Measurements from ENCODE around the gene MRPL34.
A peak's percentile ranks its signal among the peaks of the same experiment; 100 is the strongest.

The MRPL34 gene

DNA sequence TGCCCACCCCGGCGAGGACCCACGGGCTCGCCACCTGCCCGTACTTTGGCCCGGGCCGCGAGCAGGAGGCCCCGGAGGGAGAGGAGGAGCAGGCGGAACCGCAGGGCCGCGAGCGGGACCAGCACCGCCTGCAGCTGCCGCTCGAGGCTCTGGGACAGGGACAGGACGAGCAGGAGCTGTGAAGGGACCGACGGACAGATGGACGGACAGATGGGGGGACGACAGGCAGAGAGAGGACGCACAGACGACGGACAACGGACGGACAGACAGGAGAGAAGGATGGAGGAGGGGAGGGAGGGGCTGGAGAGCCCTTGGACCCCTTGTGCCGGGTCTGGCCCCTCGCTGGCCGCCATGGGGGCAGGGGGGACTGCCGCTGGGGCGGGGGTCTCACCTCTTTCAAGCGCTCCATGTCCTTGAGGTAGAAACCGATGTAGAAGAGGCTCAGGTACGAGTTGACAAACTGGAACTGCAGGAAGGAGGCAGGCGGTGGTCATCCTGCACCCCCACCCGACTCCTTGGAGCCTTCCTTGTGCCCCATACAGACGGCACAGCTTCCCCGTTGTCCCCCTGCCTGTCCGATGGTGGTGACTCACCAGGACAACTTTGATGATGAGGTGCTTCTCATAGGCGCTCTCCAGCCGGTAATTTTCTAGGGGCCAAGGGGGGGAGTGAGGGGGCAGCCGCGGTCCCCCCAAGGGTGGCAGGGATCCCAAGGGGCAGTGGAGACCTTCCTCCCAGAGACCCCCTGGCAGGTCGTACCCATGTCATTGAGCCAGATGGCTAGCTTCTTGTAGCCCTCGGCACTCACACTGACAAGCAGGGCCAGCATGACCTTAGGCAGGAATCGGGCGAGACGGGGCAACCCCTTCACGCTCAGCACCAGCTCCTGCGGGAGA lies 23.9 kb downstream of the MRPL34 start:
- DNase-seq: no peak

DNA sequence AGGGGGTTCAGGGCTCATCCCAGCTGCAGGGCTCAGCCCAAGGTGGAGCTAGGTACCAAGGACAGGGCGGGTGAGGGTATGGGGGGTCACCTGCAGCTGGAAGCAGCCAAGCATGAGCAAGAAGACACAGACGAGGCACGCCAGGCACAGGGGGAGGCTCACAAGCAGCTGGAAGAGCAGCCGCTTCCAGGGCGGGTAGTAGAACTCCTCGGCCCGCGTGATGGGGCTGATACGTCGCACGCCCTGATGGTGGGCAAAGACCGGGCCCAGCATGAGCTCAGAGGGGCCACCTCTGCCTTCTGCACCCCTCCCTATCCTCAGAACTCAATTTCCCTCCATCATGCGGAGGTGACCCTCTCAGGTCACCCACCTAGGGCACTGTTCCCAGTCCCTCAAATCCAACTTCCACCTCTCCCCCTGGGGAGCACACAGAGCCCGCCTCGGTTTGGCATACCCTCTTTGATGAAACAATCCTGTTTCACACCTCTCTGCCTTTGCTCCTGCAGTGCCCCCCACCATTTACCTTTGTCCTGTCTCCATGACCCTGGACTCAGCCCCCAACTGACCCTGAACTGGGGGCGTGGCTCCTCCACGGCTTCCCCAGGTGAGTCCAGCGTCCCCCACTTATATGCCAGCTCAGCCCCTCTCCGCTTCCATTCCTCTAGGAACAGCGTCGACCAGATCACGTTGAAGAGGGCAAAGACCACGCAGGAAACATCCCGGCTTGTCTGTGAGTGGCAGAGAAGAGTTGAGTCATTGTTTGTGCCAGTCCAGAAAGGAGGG lies 24.8 kb downstream of the MRPL34 start:
- DNase-seq: no peak

DNA sequence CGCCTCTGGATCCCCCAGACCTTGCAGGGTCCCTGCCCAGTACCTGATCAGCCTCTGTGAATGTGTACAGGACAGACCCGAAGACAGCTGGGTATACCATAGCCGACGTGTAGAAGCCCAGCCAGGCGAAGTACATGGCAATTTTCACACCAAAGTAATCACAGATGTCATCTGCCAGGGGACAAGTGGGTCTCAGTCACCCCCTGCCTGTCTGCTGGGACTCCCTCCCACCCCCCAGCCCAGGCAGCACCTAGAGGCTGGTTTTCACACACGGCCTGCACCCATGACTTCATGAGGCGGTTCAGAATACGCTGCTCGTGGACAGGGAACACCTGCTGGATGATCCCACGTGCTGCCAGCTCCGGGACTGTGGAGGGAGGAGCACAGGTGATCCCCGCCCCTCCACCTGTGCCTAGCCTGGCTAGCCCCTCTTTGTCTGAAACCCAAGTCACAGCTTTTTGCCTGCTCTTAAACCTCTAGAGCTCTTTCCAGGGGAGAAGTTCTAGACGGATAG lies 25.4 kb downstream of the MRPL34 start:
- DNase-seq: no peak

DNA sequence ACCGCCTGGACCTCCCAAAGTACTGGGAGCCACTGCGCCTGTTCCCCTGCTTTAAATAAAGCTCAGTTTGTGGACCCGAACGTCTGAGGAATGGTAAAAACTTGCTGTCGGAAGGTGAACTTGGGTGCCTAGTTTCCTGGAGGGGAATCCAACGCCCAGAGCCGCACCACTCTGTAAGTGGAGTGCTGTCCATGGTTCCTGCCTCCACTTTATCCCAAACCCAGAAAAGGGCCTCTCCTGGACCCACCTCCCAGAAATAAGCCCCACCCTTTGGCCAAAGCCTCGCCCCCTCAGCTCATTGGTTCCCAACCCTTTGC lies 26.6 kb downstream of the MRPL34 start:
- no peak for DNase-seq

DNA sequence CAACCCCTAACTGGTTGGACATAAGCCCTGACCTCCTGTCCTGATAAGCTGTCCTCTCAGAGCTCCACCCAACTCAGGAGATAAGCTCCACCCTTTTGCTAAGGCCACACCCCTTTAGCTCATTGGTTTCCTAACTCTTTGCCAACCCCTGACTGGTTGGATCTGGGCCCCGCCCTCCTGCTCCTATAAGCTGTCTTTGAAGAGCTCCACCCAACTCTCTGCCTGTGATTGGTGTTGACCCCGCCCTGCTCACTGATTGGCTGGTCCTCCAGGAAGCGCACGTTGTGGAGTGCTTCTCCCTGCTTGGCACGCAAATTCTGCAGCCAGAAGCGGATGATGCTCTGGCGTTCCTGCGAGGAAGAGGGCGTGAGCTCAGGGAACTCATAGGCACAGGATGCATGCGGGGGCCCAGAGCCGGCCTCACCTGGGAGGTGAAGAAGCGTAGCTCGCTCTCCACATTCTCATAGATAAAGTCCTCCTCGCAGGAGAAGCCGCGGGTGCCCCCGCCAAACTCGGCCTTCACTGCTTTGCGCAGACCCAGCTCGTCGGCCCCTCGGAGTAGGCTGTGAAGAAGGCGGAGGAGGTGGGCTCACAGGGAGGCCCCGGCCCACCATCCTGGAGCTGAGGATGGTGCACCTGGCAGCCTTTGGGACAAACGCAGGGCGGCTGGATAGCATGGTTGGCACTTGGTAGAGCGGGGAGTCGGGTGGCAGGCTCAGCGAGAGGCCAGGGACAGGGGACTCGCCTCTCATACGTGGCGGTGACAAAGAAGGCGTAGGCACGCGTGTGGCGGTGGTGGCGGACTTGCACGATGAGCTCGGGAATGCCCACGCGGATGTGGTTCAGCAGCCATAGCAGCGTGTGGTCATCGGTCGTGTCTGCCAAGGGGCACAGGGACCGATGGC lies 27.3 kb downstream of the MRPL34 start:
- peak; percentile 37 for DNase-seq

DNA sequence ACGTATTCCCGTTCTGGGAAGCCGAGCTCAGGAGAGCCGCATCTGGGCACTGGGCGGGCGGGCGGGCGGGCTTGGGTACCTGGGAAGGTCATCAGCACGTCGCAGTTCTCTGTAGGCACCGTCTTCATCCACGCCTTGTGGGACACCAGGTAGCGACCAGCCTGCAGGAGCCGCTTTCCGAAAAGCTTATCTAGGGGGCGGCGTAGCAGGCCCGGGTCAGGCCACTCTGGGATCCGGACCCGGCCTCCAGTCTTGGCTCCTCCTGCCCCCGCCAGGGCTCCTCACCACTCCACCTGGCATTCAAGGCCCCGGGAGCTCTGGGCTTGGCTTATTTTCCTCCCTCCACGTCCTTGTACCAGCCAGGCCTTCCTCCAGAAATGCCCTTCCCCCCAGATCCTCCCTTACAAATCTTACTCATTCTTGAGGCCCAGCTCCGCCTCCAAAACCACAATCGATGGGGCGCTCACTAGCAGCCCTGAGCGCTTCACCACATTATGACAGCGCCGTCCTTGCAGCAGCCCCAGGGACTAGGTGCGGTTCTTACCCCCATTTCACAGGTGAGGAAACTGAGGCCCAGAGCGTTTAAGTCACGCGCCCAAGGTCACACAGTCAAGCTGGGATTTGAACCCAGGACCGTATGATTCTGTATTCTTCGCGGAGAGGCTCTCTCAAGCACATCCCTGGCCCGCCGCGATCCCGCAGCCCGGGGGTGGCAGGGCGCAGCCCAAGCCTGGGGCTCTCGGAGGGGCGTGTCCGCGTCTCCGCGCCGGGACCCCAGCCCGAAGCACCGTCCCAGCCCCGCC lies 28.1 kb downstream of the MRPL34 start:
- no peak for DNase-seq

DNA sequence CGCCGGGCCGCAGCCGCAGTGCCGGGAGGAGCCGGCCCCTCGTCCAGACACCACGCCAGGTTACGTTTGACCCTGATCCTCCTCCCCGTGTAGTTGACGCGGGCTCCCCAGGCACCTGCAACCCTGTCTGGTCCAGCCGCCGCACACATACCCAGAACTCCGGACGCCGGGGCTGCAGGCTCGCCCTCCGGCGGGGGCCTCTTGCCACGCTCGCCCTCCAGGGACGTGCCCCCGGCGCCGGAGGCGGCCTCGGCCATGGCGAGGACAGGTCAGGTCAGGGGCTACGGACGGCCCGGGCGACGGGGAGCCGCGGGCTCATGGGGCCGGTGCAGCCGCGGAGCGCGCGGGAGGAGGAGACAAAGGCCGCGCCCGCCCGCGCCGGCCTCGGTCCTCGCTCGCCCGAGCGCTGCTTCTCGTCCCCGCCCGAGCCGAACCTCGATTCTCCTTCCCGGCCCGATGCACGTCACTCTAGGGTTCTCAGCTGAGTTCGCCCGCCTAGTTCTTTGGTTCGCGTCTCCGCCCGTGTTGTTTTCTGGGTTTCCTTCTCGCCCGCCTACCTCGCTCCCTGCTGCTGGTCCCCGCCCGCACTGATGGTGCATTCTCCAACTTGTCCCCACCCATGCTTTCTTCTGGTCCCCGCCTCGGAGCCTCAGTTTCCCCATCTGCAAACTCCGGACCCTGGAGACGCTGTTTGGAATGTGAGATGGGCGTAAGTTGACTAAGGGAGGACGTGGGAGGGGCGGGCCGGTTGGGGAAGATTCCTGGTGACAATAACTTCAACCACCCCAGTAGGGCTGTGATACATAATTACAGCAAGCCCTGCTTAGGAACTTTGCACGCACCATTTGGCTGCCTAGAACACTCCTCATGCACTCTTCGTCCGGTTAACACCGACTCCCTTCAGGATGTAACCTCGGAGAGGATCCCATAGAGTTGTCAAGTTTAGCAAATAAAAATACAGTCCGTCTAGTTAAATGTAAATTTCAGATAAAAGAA lies 29.0 kb downstream of the MRPL34 start, which contains the start of gene ANO8:
ANO8 (minus strand) TSS at position 442 of the 996 bp plus-strand sequence; CDS start at position 257, 185 bp downstream.
- peak; percentile 96 for DNase-seq

DNA sequence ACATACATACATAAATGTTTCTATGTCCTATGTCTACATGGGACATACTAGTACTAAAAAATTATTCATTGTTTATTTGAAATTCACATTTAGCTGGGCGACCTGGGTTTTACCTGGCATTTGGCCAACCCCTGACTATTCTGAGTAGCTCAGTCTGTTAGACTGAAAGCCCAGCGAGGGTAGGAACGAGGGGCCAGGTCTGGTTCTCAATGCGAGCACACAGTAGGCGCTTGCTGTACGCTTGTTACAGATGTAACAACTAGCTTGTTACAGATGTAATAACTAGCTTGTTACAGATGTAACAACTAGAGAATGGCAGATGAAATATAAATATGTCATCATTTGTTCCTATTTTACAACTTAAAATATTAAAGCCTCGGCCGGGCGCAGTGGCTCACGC lies 29.9 kb downstream of the MRPL34 start:
- no peak for DNase-seq

DNA sequence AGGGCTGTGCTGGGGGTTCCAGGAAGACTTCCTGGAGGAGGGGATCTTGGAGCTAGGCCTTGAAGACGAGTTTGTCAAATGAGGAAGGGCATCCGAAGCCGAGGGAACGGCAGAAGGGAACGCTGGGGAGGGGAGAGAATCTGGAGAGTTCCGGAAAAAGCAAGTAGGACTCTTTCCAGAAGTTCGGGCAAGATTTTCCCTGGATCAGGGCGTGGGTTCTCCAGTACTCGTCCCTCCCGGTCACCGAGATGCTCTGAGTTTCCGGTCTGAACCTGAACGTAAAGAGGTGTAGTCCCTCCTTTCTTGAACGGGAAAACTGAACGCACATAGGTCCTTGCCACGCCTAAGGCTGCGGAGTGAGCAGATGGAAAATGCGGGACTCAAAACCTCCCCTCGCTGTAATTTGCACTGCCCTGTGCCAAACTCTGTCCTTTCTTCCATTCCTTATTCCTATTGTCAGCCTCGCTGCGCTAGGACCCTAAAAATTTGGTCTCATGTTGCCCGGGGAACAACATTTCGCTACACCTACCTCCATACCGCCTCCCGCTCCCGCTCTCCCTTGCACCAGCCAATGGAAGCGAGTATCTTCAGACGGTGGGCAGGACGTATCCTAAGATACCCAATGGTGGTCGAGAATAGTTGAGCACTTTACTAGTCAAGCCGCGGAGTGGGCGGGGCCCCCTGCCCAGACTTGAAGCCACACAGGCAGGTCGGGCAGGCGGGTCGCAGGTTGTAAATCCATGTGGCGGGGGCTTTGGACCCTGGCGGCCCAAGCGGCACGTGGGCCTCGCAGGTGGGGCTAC lies 31.4 kb downstream of the MRPL34 start, which contains the start of gene GTPBP3:
GTPBP3 (plus strand) TSS at position 682 of the 803 bp plus-strand sequence; CDS start at position 741, 59 bp downstream.
- DNase-seq: peak; percentile 93

DNA sequence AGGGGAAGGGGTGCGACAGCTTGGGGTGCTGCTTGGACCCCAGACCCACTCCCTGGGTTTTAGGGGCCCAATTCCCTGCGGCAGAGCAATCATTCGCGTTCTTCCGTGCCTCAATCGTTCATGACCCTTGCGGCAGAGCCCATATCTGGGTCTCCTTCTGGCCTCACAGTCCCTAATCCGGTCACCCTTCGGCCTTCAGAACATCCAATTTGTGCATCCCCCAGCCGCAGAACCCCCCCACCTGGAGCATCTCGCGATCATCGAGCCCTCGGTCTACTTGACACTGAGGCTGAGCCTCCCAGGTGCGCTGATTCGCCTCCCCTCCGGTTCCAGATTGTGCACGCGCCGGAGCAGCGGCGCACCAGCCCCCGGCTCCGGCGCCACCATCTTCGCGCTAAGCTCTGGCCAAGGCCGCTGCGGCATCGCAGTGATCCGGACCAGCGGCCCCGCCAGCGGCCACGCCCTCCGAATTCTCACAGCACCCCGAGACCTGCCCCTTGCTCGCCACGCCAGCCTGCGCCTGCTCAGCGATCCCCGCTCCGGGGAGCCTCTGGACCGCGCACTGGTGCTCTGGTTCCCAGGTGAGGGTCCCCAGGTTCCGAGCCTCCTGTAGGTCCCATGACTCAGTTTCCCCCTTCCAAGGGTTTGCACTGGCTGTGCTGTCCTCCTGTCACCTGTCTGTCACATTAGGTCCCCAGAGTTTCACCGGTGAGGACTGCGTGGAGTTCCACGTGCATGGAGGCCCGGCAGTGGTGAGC lies 32.2 kb downstream of the MRPL34 start:
- no peak for DNase-seq

DNA sequence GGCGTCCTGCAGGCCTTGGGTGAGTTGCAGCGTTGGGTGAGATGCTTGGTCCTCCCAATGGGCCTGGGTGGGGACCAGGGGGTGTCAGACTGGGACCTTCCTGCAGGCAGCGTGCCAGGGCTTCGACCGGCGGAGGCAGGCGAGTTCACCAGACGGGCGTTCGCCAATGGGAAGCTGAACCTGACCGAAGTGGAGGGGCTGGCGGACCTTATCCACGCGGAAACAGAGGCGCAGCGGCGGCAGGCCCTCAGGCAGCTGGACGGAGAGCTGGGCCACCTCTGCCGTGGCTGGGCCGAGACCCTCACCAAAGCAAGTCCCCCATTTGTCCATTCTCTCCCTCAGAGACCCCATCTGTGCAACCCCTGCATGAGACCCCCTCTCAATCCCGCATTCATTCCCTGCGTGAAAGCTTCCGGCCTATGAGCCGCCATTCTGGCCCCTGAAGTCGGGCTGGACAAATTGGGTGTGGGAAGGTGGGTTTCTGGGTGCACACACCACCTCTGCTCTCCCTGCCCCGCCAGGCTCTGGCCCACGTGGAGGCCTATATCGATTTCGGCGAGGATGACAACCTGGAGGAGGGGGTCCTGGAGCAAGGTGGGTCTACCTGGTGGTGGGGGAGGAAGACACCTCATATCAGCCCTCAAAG lies 32.9 kb downstream of the MRPL34 start:
- no peak for DNase-seq

DNA sequence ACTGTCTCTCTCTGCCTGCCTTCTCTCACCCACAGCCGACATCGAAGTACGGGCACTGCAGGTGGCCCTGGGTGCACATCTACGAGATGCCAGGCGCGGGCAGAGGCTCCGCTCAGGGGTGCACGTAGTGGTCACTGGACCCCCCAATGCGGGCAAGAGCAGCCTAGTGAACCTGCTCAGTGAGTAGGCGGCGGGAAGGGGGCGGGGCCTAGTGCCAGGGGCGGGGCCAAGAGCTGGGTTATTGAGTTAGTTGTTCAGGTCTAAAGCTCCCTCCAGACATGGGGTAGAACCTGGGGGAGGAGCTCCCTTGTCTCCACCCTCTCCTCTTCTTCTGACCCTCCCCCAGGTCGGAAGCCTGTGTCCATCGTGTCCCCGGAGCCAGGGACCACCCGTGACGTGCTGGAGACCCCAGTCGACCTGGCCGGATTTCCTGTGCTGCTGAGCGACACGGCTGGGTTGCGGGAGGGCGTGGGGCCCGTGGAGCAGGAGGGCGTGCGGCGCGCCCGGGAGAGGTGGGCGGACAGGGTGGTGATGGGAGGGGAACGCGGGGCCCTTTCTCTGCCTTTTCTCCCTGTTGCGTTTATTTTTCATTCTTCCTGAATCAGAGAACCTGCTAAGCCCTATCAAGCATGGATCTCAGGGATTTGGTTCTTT lies 33.5 kb downstream of the MRPL34 start:
- DNase-seq: no peak

DNA sequence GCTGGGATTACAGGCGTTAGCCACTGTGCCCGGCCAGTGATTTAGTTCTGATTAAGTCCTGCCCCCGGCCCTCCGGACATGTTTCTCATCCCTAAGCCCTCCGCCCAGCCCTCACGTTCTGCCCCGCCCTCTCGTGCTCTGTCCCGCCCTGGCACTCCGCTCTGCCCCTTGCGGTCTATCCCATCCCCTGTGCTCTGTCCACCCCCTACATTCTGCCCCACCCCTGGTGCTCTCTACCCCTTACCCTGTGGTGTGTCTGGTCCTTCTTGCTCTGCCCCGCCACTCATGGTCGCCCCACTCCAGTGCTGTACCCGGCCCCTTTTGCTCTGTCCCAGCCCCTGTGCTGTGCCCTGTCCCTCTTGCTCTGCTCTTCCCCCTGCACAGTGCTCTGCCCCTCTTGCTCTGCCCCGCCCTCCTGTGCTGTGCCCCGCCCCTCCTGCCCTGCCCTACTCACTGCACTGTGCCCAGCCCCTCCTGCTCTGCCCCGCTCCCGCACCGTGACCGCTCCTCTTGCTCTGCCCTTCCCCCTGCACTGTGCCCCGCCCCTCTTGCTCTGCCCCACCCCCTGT lies 34.7 kb downstream of the MRPL34 start:
- DNase-seq: no peak

DNA sequence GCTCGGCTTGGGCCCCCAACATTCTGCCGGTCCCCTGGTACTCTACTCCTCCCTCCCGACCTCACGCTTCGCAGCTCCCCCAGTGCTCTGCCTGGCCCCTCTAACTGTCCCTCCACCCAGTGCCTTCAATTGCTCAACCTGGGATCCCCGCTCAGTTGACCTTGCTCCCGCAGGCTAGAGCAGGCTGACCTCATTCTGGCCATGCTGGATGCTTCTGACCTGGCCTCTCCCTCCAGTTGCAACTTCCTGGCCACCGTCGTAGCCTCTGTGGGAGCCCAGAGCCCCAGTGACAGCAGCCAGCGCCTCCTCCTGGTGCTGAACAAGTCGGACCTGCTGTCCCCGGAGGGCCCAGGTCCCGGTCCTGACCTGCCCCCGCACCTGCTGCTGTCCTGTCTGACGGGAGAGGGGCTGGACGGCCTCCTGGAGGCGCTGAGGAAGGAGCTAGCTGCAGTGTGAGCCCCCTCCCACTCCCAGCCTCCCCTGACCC lies 35.2 kb downstream of the MRPL34 start:
- DNase-seq: no peak

DNA sequence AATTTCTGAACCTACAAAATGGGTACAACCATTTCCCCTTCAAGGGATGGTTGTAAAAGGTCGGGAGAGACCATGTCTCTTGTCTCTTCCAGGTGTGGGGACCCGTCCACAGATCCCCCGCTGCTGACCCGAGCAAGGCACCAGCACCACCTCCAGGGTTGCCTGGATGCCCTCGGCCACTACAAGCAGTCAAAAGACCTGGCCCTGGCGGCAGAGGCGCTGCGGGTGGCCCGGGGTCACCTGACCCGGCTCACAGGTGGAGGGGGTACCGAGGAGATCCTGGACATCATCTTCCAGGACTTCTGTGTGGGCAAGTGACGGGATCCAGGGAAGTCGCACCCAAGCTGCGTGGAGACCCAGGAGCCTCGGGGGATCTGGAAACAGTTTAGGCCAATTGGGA lies 35.7 kb downstream of the MRPL34 start:
- no peak for DNase-seq

DNA sequence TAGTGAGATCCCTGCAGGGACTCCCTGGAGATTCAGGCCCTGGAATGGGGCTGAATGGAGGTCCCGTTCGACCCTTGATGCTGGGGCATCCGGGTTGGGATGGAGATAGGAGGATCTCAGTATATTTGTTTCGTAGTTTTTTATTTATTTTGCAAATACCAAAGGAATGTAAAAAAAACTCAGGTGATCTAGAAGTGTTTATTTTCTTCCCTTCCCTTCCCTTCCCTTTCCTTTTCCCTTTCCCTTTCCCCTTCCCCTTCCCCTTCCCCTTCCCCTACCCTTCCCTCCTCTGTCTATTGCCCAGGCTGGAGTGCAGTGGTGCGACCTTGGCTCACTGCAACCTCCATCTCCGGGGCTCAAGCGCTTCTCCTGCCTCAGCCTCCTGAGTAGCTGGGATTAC lies 36.2 kb downstream of the MRPL34 start:
- DNase-seq: no peak

DNA sequence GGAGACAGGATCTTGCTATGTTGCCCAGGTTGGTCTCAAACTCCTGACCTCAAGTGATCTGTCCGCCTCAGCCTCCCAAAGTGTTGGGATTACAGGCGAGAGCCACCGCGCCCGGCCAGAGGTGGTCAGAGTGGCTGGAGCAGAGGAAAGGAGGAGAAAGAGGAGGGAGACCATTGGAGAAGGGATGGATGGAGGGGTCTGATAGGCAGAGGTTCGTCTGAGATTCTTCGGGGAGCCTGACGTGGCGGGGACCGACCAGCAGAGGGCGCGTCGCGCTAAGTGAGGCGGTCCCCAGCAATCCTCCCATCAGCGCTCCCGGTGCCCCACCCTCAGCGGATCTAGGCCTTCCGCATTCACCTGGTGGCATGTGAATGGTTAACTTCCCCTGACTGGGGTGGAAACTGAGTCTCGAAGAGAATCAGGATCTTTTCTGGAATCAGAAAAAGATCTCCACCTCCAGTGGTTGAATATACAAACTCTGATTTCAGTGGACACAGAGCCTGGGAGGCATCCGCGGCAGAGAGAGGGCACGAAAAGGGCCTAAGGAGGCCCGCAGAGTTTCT lies 40.5 kb downstream of the MRPL34 start:
- DNase-seq: peak; percentile 88

Data from retina (tissue), 1 donor.